NCI-H748 treated with DMSO at 0.1 percent for 48 hours (cell line): Measurements from ENCODE around the gene TAF5L.
"Not testable (repeated sequence)": the region's sequence is repeated elsewhere in the genome, so short reads cannot be mapped to it uniquely, and the experiment has no call there.

Experiments
- DNase-seq: peaks from one replicate; lab custom pipeline; 2025; lab: John Stamatoyannopoulos, UW

Gene TAF5L

DNA sequence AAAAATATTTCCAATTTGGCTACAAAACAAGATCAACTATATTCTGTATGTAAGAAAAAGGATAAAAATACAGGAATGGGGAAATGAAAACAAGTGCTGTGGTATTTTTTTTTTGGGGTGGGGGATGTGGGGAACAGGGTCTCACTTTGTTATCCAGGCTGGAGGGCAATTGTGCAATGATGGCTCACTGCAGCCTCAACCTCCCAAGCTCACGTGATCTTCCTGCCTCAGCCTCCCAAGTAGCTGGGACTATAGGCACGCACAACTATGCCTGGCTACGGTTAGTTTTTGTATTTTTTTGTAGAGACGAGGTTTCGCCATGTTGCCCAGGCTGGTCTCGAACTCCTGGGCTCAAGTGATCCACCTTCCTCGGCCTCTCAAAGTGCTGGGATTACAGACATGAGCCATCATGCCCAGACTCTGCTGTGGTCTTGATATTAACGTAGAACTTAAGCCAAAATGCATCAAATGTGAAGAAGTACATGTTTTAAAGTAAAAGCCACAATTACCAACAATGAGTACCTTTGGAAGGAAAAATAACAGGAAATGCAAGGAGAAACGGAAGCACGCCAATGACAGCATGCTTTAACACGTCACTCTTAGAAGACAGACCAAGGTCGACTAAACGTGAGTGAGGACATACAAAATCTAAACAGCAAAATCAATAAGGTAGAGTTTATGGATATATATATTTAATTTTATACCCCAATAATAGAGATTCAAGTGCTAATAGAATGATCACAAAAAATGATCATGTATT lies 58.6 kb downstream of the TAF5L start:
- DNase-seq = no peak

GRCh38 chr1:229563701-229564100 lies 62.2 kb downstream of the TAF5L start:
- DNase-seq = no peak

GRCh38 chr1:229563241-229563640 lies 62.7 kb downstream of the TAF5L start:
- no peak for DNase-seq

GRCh38 chr1:229562686-229563085 lies 63.2 kb downstream of the TAF5L start:
- DNase-seq = no peak

DNA sequence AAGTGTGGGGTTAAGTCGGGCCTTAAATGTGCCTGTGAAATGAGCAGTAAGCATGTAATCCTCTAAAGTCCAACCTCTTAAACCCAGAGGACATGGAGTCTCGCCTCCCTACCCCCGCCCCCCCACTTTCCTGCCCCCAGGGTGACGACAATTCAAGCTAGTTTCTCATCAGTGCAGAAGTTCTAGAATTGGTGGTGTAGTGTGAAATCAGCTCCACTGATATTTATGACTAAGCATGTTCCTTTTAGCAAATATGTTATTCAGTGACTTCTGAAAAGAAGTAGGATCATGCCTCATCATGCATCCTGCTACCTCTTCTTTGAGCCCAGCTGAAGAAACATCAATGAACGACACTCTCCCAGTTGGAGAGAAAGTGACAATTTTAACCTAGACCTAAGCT lies 64.8 kb downstream of the TAF5L start:
- DNase-seq = no peak

DNA sequence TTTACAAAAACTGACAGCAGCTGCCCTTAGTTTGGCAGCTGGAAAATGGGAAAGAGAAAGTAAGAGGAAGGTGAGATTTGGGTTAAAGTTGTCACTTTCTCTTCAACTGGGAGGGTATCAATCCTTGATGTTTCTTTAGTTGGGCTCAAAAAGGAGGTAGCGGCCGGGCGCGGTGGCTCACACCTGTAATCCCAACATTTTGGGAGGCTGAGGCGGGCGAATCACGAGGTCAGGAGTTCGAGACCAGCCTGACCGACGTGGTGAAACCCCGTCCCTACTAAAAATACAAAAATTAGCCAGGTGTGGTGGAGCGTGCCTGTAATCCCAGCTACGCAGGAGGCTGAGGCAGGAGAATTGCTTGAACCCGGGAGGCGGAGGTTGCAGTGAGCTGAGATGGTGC lies 65.8 kb downstream of the TAF5L start:
- not testable (repeated sequence) for DNase-seq

DNA sequence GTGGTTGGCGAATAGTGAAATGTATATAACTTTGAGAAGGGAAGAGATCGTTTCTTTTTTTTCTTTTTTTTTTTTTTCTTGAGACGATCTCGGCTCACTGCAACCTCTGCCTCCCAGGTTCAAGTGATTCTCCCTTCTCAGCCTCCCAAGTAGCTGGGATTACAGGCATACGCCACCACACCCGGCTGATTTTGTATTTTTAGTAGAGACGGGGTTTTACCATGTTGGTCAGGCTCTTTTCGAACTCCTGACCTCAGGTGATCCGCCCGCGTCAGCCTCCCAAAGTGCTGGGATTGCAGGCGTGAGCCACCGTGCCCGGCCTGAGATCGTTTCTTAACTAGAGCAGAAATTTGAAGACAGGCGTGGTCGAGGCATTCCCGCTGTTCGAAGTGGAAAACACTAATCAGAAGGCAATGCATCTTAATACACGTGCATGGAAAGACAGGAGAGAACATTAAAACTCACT lies 66.6 kb downstream of the TAF5L start:
- not testable (repeated sequence) for DNase-seq

GRCh38 chr1:229558460-229559335 lies 67.2 kb downstream of the TAF5L start, which contains the start of gene ABCB10:
TSS of gene ABCB10 (minus strand) at chr1:229558707. CDS start at chr1:229558652, 55 bp downstream.
- peak; percentile 90 for DNase-seq

DNA sequence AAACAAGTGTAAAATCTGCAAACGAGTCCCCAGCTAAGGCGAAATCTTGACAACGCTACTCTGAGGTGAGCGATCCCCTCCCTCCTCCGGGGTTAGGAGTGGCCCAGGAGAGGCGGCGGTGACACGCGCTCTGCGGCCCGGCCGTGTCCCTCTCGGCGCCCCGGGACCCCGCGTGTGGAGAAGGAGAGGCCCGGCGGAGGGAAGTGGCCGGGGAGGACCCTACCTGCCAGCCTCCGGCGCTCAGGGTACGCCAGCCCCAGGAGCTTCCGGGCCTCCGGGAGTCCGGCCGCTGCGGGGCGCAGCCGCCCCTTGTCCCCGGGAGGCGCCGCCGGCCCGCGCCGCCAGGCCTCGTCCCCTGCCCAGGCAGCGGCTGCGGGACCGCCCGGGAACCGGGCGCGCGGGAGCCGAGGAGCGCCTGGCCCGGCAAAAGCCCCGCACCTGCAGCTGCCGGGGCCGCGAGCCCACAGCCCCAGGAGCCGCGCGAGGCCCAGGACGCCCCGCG lies 68.0 kb downstream of the TAF5L start:
- no peak for DNase-seq

- no peak for DNase-seq
Observed at GRCh38 chr1:229557200-229557850, 68.6 kb downstream of the TAF5L start.

DNA sequence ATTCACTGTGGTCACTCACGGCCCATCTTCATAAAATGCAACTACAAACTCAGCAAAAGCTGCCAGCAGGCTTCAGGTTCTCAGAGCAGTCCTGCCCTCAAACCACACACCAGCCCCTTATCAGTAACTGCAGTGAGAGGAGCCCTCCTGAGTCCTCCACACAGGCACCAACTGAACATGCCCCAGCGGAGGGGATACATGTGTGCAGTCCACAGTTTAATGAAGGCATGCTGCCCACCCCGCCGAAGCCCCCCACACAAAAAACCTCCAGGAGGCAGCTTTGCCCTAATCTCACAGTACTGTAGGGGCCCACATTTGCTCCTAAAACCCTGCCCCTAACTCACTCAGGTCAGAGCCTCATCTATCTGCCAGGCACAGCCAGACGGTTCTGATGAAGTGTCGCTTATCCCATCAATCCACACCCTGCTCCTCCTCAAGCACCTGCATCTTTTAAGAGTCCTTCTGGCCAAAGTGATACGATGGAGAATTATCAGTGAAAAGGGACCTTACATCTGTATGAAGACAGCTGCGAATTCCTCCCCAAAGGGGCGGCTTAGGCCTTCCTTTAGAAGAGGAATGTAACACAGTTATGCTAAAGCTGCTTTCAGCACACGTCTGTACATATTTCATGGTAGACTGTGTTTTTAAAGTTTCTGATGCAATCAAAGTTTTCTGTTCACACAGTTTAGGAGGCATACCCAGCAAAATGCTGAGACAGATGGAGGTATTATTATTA lies 70.9 kb downstream of the TAF5L start:
- DNase-seq = no peak

DNA sequence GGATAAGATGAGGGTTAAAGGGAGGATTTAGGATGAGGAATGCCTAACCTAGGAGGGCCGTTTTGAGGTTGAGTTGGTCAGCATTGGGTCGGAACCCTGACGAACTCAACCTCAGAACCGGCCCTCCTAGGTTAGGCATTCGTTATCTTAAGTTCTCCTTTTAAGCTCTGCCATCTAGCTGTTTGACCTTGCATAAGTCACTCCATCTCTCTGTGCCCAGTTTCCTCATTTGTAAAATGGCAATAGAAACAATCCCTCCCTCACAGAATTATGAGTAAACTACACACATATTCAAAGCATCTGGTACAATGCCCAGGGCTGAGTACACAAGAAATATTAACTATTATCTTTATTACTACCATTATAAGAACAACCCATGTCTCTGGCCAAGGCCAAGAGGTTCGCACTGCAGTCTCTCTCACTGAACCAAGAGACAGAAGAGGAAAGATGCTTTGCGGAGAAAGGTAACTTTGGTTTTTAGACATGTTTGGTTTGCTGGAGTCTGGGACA lies 72.2 kb downstream of the TAF5L start:
- DNase-seq = no peak

DNA sequence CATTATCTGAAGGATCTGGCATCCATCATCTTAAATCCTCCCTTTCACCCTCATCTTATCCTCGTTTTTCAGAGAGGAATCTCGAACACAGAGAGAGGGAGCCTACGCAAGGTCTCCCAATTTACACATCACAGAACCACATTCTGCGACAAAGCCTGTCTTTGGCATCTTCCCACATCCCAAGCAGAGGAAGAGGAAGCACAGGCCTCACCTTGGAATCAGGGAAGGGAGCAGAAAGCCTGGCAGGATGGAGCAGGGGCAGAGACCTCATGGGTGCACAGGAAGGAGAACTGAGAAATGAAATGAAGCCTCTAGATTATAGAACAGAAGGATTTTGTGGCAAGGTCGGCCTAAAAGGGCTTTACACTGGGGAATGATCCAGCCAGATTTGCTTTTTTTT lies 73.2 kb downstream of the TAF5L start:
- no peak for DNase-seq

DNA sequence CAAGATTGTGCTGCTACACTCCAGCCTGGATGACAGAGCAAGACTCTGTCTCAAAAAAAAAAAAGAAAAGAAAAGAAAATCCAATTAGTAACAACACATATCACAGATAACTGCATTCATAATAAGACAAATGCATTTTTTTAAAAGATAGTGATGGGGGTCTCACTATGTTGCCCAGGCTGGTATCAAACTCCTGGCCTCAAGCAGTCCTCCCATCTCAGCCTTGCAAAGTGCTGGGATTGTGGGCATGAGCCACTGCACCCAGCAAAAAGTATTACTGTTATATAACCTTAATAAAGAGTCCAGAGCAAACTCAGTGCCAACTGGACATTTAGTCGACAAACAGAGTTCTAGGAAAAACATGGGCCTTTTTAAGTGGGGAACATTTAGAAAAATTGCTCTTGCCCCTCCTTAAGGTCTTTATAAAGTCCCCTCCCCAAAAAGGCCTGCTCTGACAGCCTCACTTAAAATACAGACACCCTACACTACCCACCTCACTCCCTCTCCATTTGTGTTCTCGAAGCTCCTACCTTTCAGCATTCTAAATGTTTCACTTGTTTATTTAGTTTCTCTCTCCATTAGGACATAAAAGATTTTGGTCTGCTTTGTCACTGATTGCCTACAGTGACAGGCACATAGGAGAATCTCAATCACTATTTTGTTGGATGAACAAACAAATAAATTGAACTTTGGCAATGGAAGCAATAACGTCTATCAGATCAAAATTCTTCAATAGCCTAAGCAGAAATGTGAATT lies 74.9 kb downstream of the TAF5L start:
- DNase-seq = no peak

DNA sequence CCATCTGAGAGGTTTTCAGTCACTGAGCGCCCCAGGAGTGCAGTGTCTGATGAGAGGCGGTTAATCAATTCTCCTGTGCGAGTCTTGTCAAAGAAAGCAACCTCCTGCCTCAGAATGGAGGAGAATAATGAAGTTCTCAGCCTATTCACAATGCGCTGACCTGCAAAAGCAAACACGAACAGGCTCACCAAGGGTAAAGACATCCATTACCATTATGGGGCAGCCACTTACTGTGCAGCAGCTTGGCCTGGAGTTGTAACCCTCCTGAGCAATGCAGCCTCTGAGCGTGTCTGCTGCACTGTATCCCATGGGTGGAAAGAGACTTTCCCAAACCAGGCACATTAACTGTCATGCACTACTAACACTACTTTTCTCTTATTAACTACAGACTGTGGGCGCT lies 78.4 kb downstream of the TAF5L start:
- no peak for DNase-seq

DNA sequence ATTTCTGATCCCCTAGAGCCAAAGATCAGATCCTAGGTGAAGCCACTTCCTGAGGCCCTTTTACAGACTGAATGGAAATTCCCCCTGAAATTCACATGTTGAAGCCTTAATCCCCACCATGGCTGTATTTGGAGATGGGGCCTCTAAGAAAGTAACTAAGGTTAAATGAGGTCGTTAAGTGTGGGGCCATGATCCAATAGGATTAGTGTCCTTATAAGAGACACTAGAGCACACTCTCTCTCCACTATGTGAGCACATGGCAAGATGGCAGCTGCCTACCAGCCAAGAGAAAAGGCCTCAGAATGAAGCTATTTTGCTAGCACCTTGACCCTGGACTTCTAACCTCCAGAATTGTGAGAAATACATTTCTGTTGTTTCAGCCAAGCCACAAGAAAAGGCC lies 81.3 kb downstream of the TAF5L start:
- no peak for DNase-seq
